A673 (cell line): ENCODE data around the gene DENND4C. TPM values are rescaled to one million over a fixed set of nuclear protein-coding genes. Genes with fewer than 3 reads are reported as not detected.

Source experiments
- BruUV-seq: library from RNA; stranded (reverse); fragments of 400-500 nt; replicated peaks from 2 replicates; lab custom pipeline; 2021; lab: Mats Ljungman, UMichigan
- CTCF ChIA-PET: fragments of 300-600 bp; sonication (Branson Sonifier 250); formaldehyde crosslinking; loops from one replicate; lab custom pipeline; 2022; ENCODE audit warnings: antibody characterized with exemption; lab: Charles Lee
- POLR2A ChIA-PET: fragments of 300-600 bp; sonication (Branson Sonifier 250); formaldehyde crosslinking; loops from one replicate; lab custom pipeline; 2022; ENCODE audit warnings: antibody characterized with exemption; ENCODE audit not compliant: low non-redundant PET; lab: Charles Lee
- DNase-seq: peaks from one replicate; pipeline ENCODE4 v3.0.0-alpha.2; 2015; ENCODE audit warnings: low spot score
- H3K27ac ChIP-seq: fragments of 200-600 bp; sonication (generic); 2 replicates; pipeline ENCODE4 v1.5.1; 2016; ENCODE audit warnings: mixed run types, low read depth, mild to moderate bottlenecking, mixed read lengths, antibody characterized with exemption, low read length; ENCODE audit not compliant: poor library complexity, severe bottlenecking
- H3K27me3 ChIP-seq: fragments of 200-600 bp; sonication (generic); replicated peaks from 2 replicates; pipeline ENCODE4 v1.6.1; 2017; ENCODE audit warnings: mixed run types, low read depth, mild to moderate bottlenecking, mixed read lengths, antibody characterized with exemption, low read length; ENCODE audit not compliant: insufficient read depth, poor library complexity
- H3K36me3 ChIP-seq: fragments of 200-600 bp; sonication (generic); 2 replicates; pipeline ENCODE4 v1.6.1; 2016; ENCODE audit warnings: mixed run types, mild to moderate bottlenecking, mixed read lengths, antibody characterized with exemption, low read length; ENCODE audit not compliant: insufficient read depth, poor library complexity, severe bottlenecking
- H3K4me1 ChIP-seq: fragments of 200-600 bp; sonication (generic); 2 replicates; pipeline ENCODE4 v1.6.1; 2017; ENCODE audit warnings: mixed run types, mild to moderate bottlenecking, mixed read lengths, antibody characterized with exemption, low read length; ENCODE audit not compliant: insufficient read depth, poor library complexity, severe bottlenecking
- H3K4me3 ChIP-seq: fragments of 200-600 bp; sonication (generic); 2 replicates; pipeline ENCODE4 v1.5.1; 2016; ENCODE audit warnings: low read depth, mixed run types, mild to moderate bottlenecking, mixed read lengths, low read length; ENCODE audit not compliant: poor library complexity, severe bottlenecking
- H3K9me3 ChIP-seq: fragments of 200-600 bp; sonication (generic); 2 replicates; pipeline ENCODE4 v1.6.1; 2016; ENCODE audit warnings: mixed run types, low read depth, mild to moderate bottlenecking, mixed read lengths, antibody characterized with exemption, low read length; ENCODE audit not compliant: poor library complexity, severe bottlenecking
- CTCF ChIP-seq: fragments of 300-800, 200-600 bp; sonication (generic); conservative IDR thresholded peaks from 2 replicates; pipeline ENCODE4 v1.5.1; 2017; ENCODE audit warnings: low read depth, mild to moderate bottlenecking, antibody characterized with exemption, low read length, moderate library complexity, mixed read lengths
- EZH2 ChIP-seq: fragments of 200-600 bp; sonication (generic); IDR thresholded peaks from 2 replicates; pipeline ENCODE4 v1.6.1; 2017; ENCODE audit warnings: borderline replicate concordance, low read depth, mild to moderate bottlenecking, mixed read lengths, antibody characterized with exemption, low read length; ENCODE audit not compliant: poor library complexity, severe bottlenecking
- intact Hi-C: fragments of 100-400 bp; cut with micrococcal nuclease; formaldehyde crosslinking; loops from one replicate; pipeline ENCODE4 v1.10.0; 2022; ENCODE audit not compliant: unreplicated experiment
- total RNA-seq: library from RNA; stranded (reverse); gene quantifications from 2 replicates; pipeline ENCODE4 v1.2.3, GENCODE V29; 2021

The DENND4C gene
- total RNA-seq, 1 experiment from 2014 or later, result 13.9 TPM

GRCh38 chr9:19408693-19409400 lies 178.4 kb downstream of the DENND4C start, which contains the start of gene ACER2:
TSS of gene ACER2 (plus strand) at chr9:19409009. CDS start at chr9:19409085, 76 bp downstream.
- CTCF ChIA-PET, result no interaction called here
- intact Hi-C loops, result no loop called here
- peak; percentile 88 for DNase-seq
- Histone ChIP-seq H3K4me1 (no peaks in the 10 kb centered on the region), H3K27me3 (no peaks in the 10 kb centered on the region), H3K36me3 (no peaks in the 10 kb centered on the region), H3K4me3 (peak within 1 kb of the TSS; percentile 61), H3K9me3 (no peaks in the 10 kb centered on the region), H3K27ac (no peak within 1 kb of the TSS)
- BruUV-seq, result no TSS peak
- TF ChIP-seq CTCF (0 out of 2 replicates have a peak, but pooled peaks have one; percentile 18), EZH2 (no peak)
- POLR2A ChIA-PET, result no interaction called here

GRCh38 chr9:19409401-19410194 lies 179.1 kb downstream of the DENND4C start:
- POLR2A ChIA-PET, result no interaction called here
- DNase-seq, result peak; percentile 13
- no peaks in the 10 kb centered on the region for H3K4me1 ChIP-seq
- no peak overlapping the region for H3K27ac ChIP-seq
- intact Hi-C loops, result no loop called here
- no peaks in the 10 kb centered on the region for H3K27me3 ChIP-seq
- H3K9me3 ChIP-seq, result no peaks in the 10 kb centered on the region
- TF ChIP-seq EZH2 (no peak), CTCF (no peak)
- BruUV-seq, result no TSS peak
- H3K36me3 ChIP-seq, result no peaks in the 10 kb centered on the region
- CTCF ChIA-PET, result no interaction called here
- H3K4me3 ChIP-seq, result peak overlapping the region; percentile 61

- no peaks in the 10 kb centered on the region for H3K27me3 ChIP-seq
- BruUV-seq, result no TSS peak
- no peak for TF ChIP-seq CTCF
- TF ChIP-seq EZH2, result no peak
- H3K27ac ChIP-seq, result no peak overlapping the region
- CTCF ChIA-PET, result no interaction called here
- intact Hi-C loops, result no loop called here
- no peak for DNase-seq
- H3K36me3 ChIP-seq, result no peaks in the 10 kb centered on the region
- no peaks in the 10 kb centered on the region for H3K4me1 ChIP-seq
- H3K4me3 ChIP-seq, result no peak overlapping the region
- POLR2A ChIA-PET, result no interaction called here
- H3K9me3 ChIP-seq, result no peaks in the 10 kb centered on the region
Observed at GRCh38 chr9:19410195-19410503, 179.7 kb downstream of the DENND4C start.
